Thyroid gland (tissue), 4 donors: ENCODE results near the gene DICER1. TPM values are rescaled to one million over a fixed set of nuclear protein-coding genes. Genes with fewer than 3 reads are reported as not detected.

Experiments used
- DNase-seq, 2 donors: peaks; one replicate each; pipeline ENCODE4 v3.0.0-alpha.2; 2019
- H3K27ac ChIP-seq, 3 donors: fragments of 200-600 bp; sonication (generic); 1 replicate in 2 of 3; 2 replicates in 1 of 3; pipeline ENCODE4 v1.5.1; 2016 to 2019; ENCODE audit warnings: mild to moderate bottlenecking in 1 of 3, moderate library complexity in 1 of 3
- H3K27me3 ChIP-seq: fragments of 200-600 bp; sonication (generic); one replicate; pipeline ENCODE4 v1.5.1; 2019
- H3K36me3 ChIP-seq, 2 donors: fragments of 200-600 bp; sonication (generic); one replicate each; pipeline ENCODE4 v1.5.1; 2016 to 2019
- H3K4me1 ChIP-seq, 2 donors: fragments of 200-600 bp; sonication (generic); one replicate each; pipeline ENCODE4 v1.5.1; 2017 to 2019
- H3K4me3 ChIP-seq, 3 donors: fragments of 200-600 bp; sonication (generic); replicated peaks in 1 of 3; 1 replicate in 2 of 3; 2 replicates in 1 of 3; pipeline ENCODE4 v1.5.1; 2016; ENCODE audit warnings: mild to moderate bottlenecking in 1 of 3
- H3K9me3 ChIP-seq: fragments of 200-600 bp; sonication (generic); one replicate; pipeline ENCODE4 v1.5.1; 2017
- POLR2A ChIP-seq, 2 donors: fragments of 450-650 bp; IDR thresholded peaks; one replicate each; pipeline ENCODE4 v1.6.1; 2017; ENCODE audit warnings: antibody characterized with exemption in 2 of 2, mild to moderate bottlenecking in 2 of 2, moderate library complexity in 1 of 2
- WGBS, 2 donors: methylation state at CpG; one replicate each; pipeline ENCODE4 v1.1.5; 2017; 5-methylcytosine and 5-hydroxymethylcytosine counted together
- intact Hi-C: fragments of 100-400 bp; cut with DNase I; formaldehyde crosslinking; loops from one replicate; pipeline ENCODE4 v1.15.1; 2023
- total RNA-seq, 4 donors: library from RNA; depleted of rRNA; stranded (reverse); fragments of >200 nt; gene quantifications; one replicate each; pipeline ENCODE4 v1.2.3, GENCODE V29; 2016
- TF ChIP-seq, protein P1 (sequence below), 6 experiments: fragments of 200-600 bp in 3 of 6; fragments of 450-650 bp in 3 of 6; sonication (generic) in 3 of 6; IDR thresholded peaks; one replicate each; pipeline ENCODE4 v1.5.1; 2016 to 2019; ENCODE audit warnings: antibody characterized with exemption in 6 of 6, mild to moderate bottlenecking in 2 of 6, inconsistent platforms in 1 of 6, moderate library complexity in 1 of 6

The DICER1 gene
- total RNA-seq, 4 donors from 2014 or later, result 66.5 to 96.8 (median 78.8) TPM

DNA sequence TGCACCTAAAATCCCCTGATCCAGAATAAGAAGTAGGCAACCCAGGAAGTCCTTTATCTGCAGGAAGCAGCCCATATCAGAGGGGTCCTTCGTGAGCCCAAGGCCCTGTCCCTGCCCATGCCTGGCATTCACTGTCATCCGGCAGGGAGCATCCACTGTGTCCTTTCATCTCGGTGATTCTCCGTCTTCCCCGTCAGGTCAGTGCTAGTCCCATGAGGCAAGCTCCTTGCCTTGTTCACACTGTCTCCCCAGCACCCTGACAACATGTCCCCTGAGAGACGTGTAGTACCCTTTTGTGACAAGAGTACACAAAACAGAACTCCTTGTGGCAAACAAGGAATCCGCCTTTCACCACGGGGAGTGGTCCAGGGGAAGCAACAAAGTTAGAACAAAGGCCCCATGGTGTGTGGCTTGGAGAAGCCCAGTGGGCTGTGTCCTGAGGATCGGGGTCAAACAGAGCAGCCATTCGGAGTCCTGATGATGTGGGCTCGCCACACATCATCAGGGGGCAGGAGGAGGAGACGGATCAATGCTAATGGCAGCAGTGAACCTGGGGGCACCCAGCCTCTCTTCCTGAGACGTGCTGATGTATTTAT lies 112.1 kb downstream of the DICER1 start:
- intact Hi-C loops, result no loop called here
- TF ChIP-seq, protein P1, sequence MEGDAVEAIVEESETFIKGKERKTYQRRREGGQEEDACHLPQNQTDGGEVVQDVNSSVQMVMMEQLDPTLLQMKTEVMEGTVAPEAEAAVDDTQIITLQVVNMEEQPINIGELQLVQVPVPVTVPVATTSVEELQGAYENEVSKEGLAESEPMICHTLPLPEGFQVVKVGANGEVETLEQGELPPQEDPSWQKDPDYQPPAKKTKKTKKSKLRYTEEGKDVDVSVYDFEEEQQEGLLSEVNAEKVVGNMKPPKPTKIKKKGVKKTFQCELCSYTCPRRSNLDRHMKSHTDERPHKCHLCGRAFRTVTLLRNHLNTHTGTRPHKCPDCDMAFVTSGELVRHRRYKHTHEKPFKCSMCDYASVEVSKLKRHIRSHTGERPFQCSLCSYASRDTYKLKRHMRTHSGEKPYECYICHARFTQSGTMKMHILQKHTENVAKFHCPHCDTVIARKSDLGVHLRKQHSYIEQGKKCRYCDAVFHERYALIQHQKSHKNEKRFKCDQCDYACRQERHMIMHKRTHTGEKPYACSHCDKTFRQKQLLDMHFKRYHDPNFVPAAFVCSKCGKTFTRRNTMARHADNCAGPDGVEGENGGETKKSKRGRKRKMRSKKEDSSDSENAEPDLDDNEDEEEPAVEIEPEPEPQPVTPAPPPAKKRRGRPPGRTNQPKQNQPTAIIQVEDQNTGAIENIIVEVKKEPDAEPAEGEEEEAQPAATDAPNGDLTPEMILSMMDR (IDR thresholded peaks at IDR 0.05), result no peak
- WGBS, 2 donors, result 83% methylated on average over 13 of the region's 13 CpGs
- no peak for DNase-seq
- Histone ChIP-seq H3K36me3 (no peaks in the 10 kb centered on the region), H3K27me3 (no peaks in the 10 kb centered on the region), H3K9me3 (no peaks in the 10 kb centered on the region), H3K27ac (no peak overlapping the region), H3K4me3 (no peak overlapping the region), H3K4me1 (peaks cover 0 to 5% of the 10 kb centered on the region in 2 donors)

DNA sequence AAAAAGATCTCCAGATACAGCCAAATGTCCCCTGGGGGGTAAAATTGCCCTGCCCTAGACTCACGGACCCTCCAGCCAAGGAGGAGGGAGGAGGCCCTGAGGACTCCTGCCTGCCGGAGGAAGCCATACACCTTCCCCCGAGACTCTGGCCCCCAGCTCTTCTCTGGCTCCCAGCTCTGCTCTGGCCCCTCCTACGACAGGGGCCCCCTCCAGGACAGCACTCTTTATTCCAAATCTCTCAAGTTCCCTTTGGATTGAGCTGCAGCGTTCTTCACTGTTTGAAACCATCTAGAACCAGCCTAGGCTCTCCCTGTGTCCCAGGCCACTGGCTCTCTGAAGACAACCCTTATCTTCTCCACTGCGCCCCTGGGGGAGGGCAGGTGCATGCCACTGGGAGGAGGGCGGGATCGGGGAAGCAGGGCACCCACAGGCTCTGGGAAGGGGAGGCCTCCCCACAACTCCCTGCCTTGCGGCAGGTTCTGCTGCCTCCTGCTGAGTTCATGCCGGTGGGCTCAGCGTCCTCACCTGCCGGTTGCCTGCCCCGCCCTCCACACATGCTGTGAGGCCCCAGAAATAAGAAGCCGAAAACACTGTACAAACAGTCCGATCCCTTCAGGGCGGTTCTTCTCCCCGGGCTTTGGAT lies 112.7 kb downstream of the DICER1 start:
- H3K4me1 ChIP-seq, result peaks cover 0 to 5% of the 10 kb centered on the region in 2 donors
- TF ChIP-seq, protein P1 (IDR thresholded peaks at IDR 0.05), result no peak
- TF ChIP-seq POLR2A (IDR thresholded peaks at IDR 0.05), result no peak
- H3K4me3 ChIP-seq, result no peak overlapping the region
- WGBS, 2 donors, result 75 to 77% methylated on average over 6 to 17 of the region's 17 CpGs
- H3K36me3 ChIP-seq, result no peaks in the 10 kb centered on the region
- H3K27me3 ChIP-seq, result no peaks in the 10 kb centered on the region
- no peak for DNase-seq
- no peak overlapping the region for H3K27ac ChIP-seq
- intact Hi-C loops, result no loop called here
- H3K9me3 ChIP-seq, result no peaks in the 10 kb centered on the region

DNA sequence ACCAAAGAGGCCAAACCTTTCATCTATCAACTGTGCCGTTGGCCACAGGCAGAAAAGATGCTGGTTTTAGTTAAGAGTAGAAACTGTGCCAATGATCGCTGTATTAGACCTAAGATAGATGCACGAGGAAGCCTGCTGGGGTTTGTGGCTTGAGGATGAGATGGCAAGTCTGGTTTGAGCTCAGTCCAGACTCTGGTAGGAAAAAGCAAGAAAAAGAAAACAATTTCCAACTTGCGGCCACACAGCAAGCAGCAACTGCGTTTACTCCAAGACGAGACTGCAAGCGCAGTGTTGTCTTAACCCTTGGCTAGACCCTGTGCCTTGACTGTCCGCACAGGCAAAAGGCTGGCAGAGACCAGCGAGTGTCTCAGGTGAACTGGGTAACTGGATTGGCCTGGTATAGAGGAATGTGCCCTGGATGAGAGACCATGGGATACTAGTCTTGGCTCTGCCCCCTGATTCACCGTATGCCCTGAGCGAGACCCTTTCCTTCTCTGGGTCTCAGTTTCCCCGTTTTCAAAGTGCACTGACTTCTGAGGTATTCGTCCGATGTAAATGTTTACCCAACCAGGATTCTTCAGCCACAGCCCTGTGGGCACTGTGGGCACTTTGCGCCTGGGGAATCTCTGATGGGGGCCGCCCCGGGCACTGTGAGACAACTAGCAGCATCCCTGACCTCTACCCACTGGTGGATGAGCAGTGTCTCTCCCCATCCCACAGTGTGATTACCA lies 113.4 kb downstream of the DICER1 start:
- 74 to 88% methylated on average over 17 of the region's 17 CpGs for WGBS, 2 donors
- Histone ChIP-seq H3K27ac (no peak overlapping the region), H3K4me1 (peaks cover 0 to 5% of the 10 kb centered on the region in 2 donors), H3K4me3 (no peak overlapping the region), H3K9me3 (no peaks in the 10 kb centered on the region), H3K27me3 (no peaks in the 10 kb centered on the region), H3K36me3 (no peaks in the 10 kb centered on the region)
- TF ChIP-seq, protein P1 (IDR thresholded peaks at IDR 0.05), result no peak
- TF ChIP-seq POLR2A (IDR thresholded peaks at IDR 0.05), result no peak
- no peak for DNase-seq
- intact Hi-C loops, result no loop called here

DNA sequence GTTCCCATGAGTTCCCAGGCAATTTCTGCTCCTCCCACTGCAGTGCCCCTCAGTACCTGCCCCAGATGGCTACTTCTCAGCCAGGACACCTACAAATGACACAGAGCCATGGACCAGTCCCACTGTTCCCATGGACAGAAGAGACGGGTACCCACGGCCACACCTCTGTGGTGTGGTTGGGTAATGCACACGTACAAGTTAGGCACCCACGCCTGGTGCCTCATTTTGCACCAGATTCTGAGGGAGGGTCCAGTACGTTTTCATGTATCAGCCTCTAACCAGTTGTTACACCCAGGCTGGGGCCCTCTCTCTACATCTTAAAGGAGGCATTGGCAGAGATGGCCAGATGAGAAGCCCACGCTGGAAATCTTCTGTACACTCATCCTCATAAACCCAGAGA lies 114.0 kb downstream of the DICER1 start:
- no peak for DNase-seq
- Histone ChIP-seq H3K27ac (no peak overlapping the region), H3K4me1 (peaks cover 0 to 5% of the 10 kb centered on the region in 2 donors), H3K4me3 (no peak overlapping the region), H3K36me3 (no peaks in the 10 kb centered on the region), H3K27me3 (no peaks in the 10 kb centered on the region), H3K9me3 (no peaks in the 10 kb centered on the region)
- TF ChIP-seq, protein P1 (IDR thresholded peaks at IDR 0.05), result no peak
- no peak for TF ChIP-seq POLR2A (IDR thresholded peaks at IDR 0.05)
- WGBS, 2 donors, result 90 to 100% methylated on average over 6 of the region's 6 CpGs
- intact Hi-C loops, result no loop called here
